ENCODE data around the gene TFF3. TPM values are rescaled to one million over a fixed set of nuclear protein-coding genes. Genes with fewer than 3 reads are reported as not detected.
A peak's percentile ranks its signal among the peaks of the same experiment; 100 is the strongest.

TFF3 gene
- polyA plus RNA-seq, 3 donors, result 0.07 TPM; not detected in 2

GRCh38 chr21:42311160-42311559, 4.0 kb downstream of the TFF3 start:
- peaks cover 24 to 28% of the 10 kb centered on the region in 2 donors for H3K4me1 ChIP-seq (ENCODE audit: control insufficient read depth in 1 of 2, insufficient read depth in 2 of 2, low read length in 2 of 2)
- no peak overlapping the region for H3K27ac ChIP-seq (ENCODE audit: low read depth in 1 of 2, low read length in 2 of 2)
- WGBS (ENCODE audit: insufficient coverage), result 96% methylated on average over 6 of the region's 14 CpGs
- H3K4me2 ChIP-seq (replicated peaks; ENCODE audit: extremely low read depth, low read length, poor library complexity, severe bottlenecking), result no peak overlapping the region
- Mint-ChIP-seq H3K27me3 (ENCODE audit: low read depth in 3 of 3) (peaks cover 1 to 6% (median 3%) of the 10 kb centered on the region in 3 donors), H3K27ac (no peak overlapping the region), H3K4me3 (no peak overlapping the region), H3K36me3 (no peaks in the 10 kb centered on the region), H3K9me3 (no peaks in the 10 kb centered on the region), H3K4me1 (peaks cover 31% of the 10 kb centered on the region)
- no peak for TF ChIP-seq CTCF (IDR thresholded peaks at IDR 0.05)
- intact Hi-C loops (cut with micrococcal nuclease), result no loop called here
- no peaks in the 10 kb centered on the region for H3K79me2 ChIP-seq (ENCODE audit: insufficient read depth, low read length)
- H4K20me1 ChIP-seq (ENCODE audit: insufficient read depth, low read length), result no peaks in the 10 kb centered on the region
- H3K9me3 ChIP-seq (replicated peaks in 1 of 2; ENCODE audit: control insufficient read depth in 1 of 2, insufficient read depth in 1 of 2, low read length in 2 of 2), result no peaks in the 10 kb centered on the region
- no peaks in the 10 kb centered on the region for H3K27me3 ChIP-seq (ENCODE audit: control insufficient read depth in 2 of 2, insufficient read depth in 2 of 2, low read length in 2 of 2)
- no peak overlapping the region for H3K9ac ChIP-seq (ENCODE audit: insufficient read depth, low read length, poor library complexity, severe bottlenecking)
- DNase-seq, result no peak
- H3K4me3 ChIP-seq (replicated peaks in 1 of 3; ENCODE audit: low read depth in 2 of 3, low read length in 3 of 3), result no peak overlapping the region
- H3K36me3 ChIP-seq (replicated peaks in 1 of 2; ENCODE audit: control insufficient read depth in 1 of 2, insufficient read depth in 2 of 2, low read length in 2 of 2), result no peaks in the 10 kb centered on the region
- H2AFZ ChIP-seq (ENCODE audit: insufficient read depth, low read depth, low read length, poor library complexity, severe bottlenecking), result no peak overlapping the region

GRCh38 chr21:42310411-42311001, 4.7 kb downstream of the TFF3 start:
- H3K4me3 Mint-ChIP-seq, result no peak overlapping the region
- Histone ChIP-seq H3K27me3 (ENCODE audit: control insufficient read depth in 2 of 2, insufficient read depth in 2 of 2, low read length in 2 of 2) (no peaks in the 10 kb centered on the region), H3K79me2 (ENCODE audit: insufficient read depth, low read length) (no peaks in the 10 kb centered on the region)

More at GRCh38 chr21:42310411-42311001, 4.7 kb downstream of the TFF3 start:
- Histone ChIP-seq H3K4me2 (replicated peaks; ENCODE audit: extremely low read depth, low read length, poor library complexity, severe bottlenecking) (no peak overlapping the region), H3K36me3 (replicated peaks in 1 of 2; ENCODE audit: control insufficient read depth in 1 of 2, insufficient read depth in 2 of 2, low read length in 2 of 2) (no peaks in the 10 kb centered on the region), H3K27ac (ENCODE audit: low read depth in 1 of 2, low read length in 2 of 2) (no peak overlapping the region), H3K4me3 (replicated peaks in 1 of 3; ENCODE audit: low read depth in 2 of 3, low read length in 3 of 3) (no peak overlapping the region), H3K9me3 (replicated peaks in 1 of 2; ENCODE audit: control insufficient read depth in 1 of 2, insufficient read depth in 1 of 2, low read length in 2 of 2) (no peaks in the 10 kb centered on the region), H4K20me1 (ENCODE audit: insufficient read depth, low read length) (no peaks in the 10 kb centered on the region), H2AFZ (ENCODE audit: insufficient read depth, low read depth, low read length, poor library complexity, severe bottlenecking) (peak overlapping the region; percentile 33), H3K9ac (ENCODE audit: insufficient read depth, low read length, poor library complexity, severe bottlenecking) (no peak overlapping the region), H3K4me1 (ENCODE audit: control insufficient read depth in 1 of 2, insufficient read depth in 2 of 2, low read length in 2 of 2) (peaks cover 24 to 28% of the 10 kb centered on the region in 2 donors)
- peaks cover 6 to 9% (median 8%) of the 10 kb centered on the region in 3 donors for H3K27me3 Mint-ChIP-seq (ENCODE audit: low read depth in 3 of 3)
- peaks cover 31% of the 10 kb centered on the region for H3K4me1 Mint-ChIP-seq
- 96% methylated on average over 7 of the region's 12 CpGs for WGBS (ENCODE audit: insufficient coverage)
- no peak for TF ChIP-seq CTCF (IDR thresholded peaks at IDR 0.05)
- no peaks in the 10 kb centered on the region for H3K36me3 Mint-ChIP-seq
- intact Hi-C loops (cut with micrococcal nuclease), result no loop called here
- H3K9me3 Mint-ChIP-seq, result no peaks in the 10 kb centered on the region
- H3K27ac Mint-ChIP-seq, result peak overlapping the region in 1 of 7 donors; percentile 6
- DNase-seq, result no peak
